GM19467 (cell line): Measurements from ENCODE around the gene ANAPC10.
"Not testable (repeated sequence)": the region's sequence is repeated elsewhere in the genome, so short reads cannot be mapped to it uniquely, and the experiment has no call there.

Experiments used
- ATAC-seq: cut with Tn5 transposase; IDR thresholded peaks from one replicate; pipeline ENCODE4 v1.9.1; 2021; ENCODE audit warnings: mild to moderate bottlenecking, moderate library complexity; ENCODE audit not compliant: unreplicated experiment

Gene ANAPC10

GRCh38 chr4:145012841-145013240 lies 85.2 kb downstream of the ANAPC10 start:
- no peak for ATAC-seq

GRCh38 chr4:145011636-145012035 lies 86.4 kb downstream of the ANAPC10 start:
- ATAC-seq: no peak

GRCh38 chr4:145010315-145010714 lies 87.7 kb downstream of the ANAPC10 start:
- ATAC-seq: not testable (repeated sequence)

GRCh38 chr4:145003675-145004074 lies 94.3 kb downstream of the ANAPC10 start:
- ATAC-seq: no peak

GRCh38 chr4:145001635-145002034 lies 96.4 kb downstream of the ANAPC10 start:
- ATAC-seq: no peak

- not testable (repeated sequence) for ATAC-seq
Observed at GRCh38 chr4:145000656-145001055, 97.3 kb downstream of the ANAPC10 start.

GRCh38 chr4:144989306-144989705 lies 108.7 kb downstream of the ANAPC10 start:
- ATAC-seq: no peak

- no peak for ATAC-seq
Observed at GRCh38 chr4:144985531-144985930, 112.5 kb downstream of the ANAPC10 start.

GRCh38 chr4:144985014-144985413 lies 113.0 kb downstream of the ANAPC10 start:
- ATAC-seq: no peak

- no peak for ATAC-seq
Observed at GRCh38 chr4:144984241-144984640, 113.8 kb downstream of the ANAPC10 start.

- no peak for ATAC-seq
Observed at GRCh38 chr4:144975718-144976117, 122.3 kb downstream of the ANAPC10 start.

GRCh38 chr4:144970597-144970996 lies 127.4 kb downstream of the ANAPC10 start:
- peak; percentile 48 for ATAC-seq

- ATAC-seq: no peak
Observed at GRCh38 chr4:144969821-144970220, 128.2 kb downstream of the ANAPC10 start.

- no peak for ATAC-seq
Observed at GRCh38 chr4:144968606-144969005, 129.4 kb downstream of the ANAPC10 start.

- ATAC-seq: peak; percentile 70
Observed at GRCh38 chr4:144967161-144967560, 130.8 kb downstream of the ANAPC10 start.

- ATAC-seq: no peak
Observed at GRCh38 chr4:144962300-144962699, 135.7 kb downstream of the ANAPC10 start.

GRCh38 chr4:144955104-144955503 lies 142.9 kb downstream of the ANAPC10 start:
- ATAC-seq: no peak

- no peak for ATAC-seq
Observed at GRCh38 chr4:144954230-144954629, 143.8 kb downstream of the ANAPC10 start.

GRCh38 chr4:144948421-144948820 lies 149.6 kb downstream of the ANAPC10 start:
- no peak for ATAC-seq

- no peak for ATAC-seq
Observed at GRCh38 chr4:144948009-144948408, 150.0 kb downstream of the ANAPC10 start.
